HG03354 (cell line): ENCODE results near the gene PTH2R.
A peak's percentile ranks its signal among the peaks of the same experiment; 100 is the strongest.
"Not testable (repeated sequence)": the region's sequence is repeated elsewhere in the genome, so short reads cannot be mapped to it uniquely, and the experiment has no call there.

Experiments used
- ATAC-seq: cut with Tn5 transposase; IDR thresholded peaks from one replicate; pipeline ENCODE4 v1.9.1; 2021; ENCODE audit warnings: mild to moderate bottlenecking; ENCODE audit not compliant: unreplicated experiment, poor library complexity, severe bottlenecking

PTH2R gene

GRCh38 chr2:208481945-208482344 is 75.4 kb downstream of the PTH2R start:
- ATAC-seq, result not testable (repeated sequence)

- ATAC-seq, result not testable (repeated sequence)
These were observed 75.9 kb downstream of the PTH2R start for GRCh38 chr2:208482453-208483015.

DNA sequence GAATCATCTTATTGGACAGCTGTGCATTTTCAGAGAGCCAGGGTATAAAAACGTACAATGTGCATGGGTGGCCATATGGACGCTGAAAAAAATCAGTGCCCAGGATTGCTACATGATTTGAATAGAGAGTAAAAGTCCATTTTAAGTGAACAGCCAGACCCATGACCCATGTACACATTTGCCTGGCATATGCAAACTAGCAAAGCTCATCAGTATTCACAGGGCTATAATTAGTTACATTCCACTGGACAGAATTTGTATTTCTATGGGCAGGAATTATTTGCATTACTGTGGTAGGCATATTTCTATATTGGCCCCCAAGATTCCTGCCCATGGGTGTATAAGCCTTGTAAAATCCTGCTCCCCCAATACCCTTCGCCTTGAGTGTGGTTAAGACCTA is 78.8 kb downstream of the PTH2R start:
- ATAC-seq, result no peak

GRCh38 chr2:208488686-208489564 is 82.3 kb downstream of the PTH2R start:
- no peak for ATAC-seq

DNA sequence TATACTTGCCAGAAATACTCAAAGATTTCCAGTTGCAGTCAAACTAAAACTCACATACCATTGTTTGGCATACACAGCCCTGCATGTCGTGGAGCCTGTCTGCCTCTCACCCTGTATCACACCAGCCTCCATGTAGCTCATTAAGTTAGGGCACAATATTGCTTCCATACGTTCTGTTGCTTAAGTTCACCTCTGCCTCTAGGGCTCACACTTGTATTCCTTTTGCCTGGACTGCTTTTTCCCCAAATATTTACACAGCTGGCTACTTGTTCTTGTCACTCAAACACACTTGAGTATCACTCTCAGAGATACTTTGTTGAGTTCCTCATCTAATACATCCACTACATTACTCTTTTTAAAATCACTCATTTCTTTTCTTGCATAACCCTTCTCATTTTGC is 83.1 kb downstream of the PTH2R start:
- no peak for ATAC-seq

DNA sequence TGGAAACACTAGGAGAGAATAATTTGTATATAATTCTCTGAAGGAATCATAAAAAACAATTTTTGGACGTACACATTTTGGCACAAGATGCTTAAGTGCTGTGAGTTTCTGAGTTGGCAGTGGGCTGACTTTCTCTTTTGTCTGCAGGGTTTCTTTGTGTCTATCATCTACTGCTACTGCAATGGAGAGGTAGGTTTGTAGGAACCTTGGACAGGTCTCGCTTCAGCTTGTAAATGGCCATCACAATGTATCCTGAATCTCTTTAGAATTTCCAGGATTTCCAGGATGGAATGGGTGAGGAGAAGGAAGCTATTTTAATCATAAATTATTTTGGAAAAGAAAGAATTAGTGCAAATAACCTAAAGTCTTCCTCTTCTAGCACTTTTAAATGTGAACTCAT is 83.9 kb downstream of the PTH2R start:
- no peak for ATAC-seq

DNA sequence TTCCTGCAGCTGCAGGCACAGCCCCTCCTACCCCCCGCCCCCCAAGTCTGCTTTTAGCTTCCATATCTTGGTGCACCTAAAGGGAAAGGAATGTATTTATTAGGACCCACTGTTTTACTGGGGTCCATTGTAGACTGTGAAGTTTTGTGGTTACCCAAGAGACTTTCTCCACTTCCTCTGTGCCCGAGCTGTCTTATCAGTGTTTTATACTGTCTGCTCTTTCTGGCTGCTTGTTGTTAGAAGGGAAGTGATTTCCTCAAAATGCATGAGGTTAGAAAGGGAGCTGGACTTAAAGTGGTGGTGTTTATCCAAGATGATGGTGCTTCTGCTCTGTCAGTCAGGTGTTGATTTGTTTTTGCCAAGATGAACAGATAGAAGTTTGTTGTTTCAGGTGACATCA is 85.0 kb downstream of the PTH2R start:
- ATAC-seq, result no peak

GRCh38 chr2:208492069-208492468 is 85.5 kb downstream of the PTH2R start:
- no peak for ATAC-seq

GRCh38 chr2:208493186-208493585 is 86.6 kb downstream of the PTH2R start:
- no peak for ATAC-seq

- no peak for ATAC-seq
These were observed 89.5 kb downstream of the PTH2R start for GRCh38 chr2:208496129-208496528.

DNA sequence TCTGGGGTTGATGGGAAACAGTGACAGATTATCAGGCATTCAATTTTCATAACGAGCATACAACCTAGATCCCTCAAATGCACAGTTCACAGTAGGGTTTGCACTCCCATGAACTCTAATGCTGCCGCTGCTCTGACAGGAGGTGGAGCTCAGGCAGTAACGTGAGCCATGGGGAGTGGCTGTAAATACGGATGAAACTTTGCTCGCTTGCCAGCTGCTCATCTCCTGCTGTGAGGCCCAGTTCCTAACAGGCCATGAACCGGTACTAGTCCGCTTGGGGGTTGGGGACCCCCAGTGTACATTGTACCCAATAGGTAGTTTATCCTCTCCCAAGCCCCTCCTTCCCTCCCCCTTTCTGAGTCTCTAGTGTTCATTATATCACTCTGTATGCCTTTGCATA is 94.6 kb downstream of the PTH2R start:
- no peak for ATAC-seq

DNA sequence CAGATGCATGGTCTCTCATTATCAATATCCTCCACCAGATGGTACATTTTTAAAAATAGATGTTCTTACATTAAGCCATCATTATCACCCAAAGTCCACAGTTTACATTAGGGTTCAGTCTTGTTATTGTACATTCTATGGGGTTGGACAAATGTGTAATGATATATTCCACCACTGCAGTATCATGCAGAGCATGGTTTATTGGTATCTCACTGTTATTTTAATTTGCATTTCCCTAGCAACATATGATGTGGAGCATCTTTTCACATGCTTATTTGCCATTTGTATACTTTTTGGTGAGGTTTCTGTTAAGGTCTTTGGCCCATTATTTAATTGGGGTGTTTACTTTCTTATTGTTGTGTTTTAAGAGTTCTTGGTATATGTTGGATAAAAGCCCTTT is 95.7 kb downstream of the PTH2R start:
- ATAC-seq, result no peak

GRCh38 chr2:208505365-208505764 is 98.8 kb downstream of the PTH2R start:
- ATAC-seq, result not testable (repeated sequence)

DNA sequence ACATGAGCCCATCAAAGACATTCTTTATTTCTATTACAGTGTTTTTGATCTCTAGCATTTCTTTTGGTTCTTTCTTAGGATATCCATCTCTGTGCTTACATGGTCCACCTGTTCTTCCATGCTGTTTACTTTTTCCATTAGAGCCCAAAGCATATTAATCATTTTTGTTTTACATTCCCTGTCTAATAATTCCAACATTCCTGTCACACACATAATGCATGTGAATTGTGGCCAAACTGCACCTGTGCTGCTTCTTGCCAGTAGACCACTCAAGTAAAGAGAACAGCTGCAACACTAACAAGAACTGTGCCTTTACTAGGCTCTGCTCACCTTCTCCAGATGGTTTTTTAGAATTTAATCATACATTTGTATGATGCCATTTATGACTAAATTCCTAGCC is 103.0 kb downstream of the PTH2R start:
- ATAC-seq, result no peak

DNA sequence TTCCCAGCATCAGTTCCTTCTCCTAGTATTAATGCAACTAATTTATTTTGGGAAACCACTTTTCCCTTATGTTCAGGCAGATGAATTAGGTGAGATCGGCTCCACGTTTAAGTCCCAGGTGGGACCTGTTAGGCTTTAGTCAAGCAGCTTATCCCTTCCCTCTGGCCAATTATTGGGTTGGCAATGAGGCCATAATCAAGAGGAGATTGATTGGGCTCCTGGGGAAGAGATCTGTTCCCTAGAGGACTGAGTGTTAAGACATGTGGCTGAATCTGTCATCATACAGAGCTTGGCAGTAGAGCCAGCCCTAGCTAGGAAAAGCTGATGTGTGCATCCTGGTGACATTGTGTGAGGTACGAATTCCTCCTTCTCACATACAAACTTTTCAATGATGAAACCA is 104.4 kb downstream of the PTH2R start:
- no peak for ATAC-seq

DNA sequence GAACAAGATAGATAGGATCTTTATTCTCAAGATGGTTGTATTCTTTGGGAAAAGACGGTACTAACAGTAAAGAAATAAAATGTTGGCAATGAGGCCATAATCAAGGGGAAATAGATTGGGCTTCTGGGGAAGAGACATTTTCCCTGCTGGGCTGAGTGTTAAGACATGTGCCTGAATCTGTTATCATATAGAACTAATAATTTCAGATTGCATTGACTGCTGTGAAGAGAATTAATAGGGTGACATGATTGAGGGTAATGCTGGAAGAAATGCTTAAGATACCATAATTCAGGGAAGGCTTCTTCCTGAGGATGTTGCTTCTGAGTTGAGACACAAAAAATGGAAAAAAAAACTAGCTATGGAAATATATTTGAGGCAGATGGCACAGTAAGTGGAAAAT is 105.0 kb downstream of the PTH2R start:
- no peak for ATAC-seq

DNA sequence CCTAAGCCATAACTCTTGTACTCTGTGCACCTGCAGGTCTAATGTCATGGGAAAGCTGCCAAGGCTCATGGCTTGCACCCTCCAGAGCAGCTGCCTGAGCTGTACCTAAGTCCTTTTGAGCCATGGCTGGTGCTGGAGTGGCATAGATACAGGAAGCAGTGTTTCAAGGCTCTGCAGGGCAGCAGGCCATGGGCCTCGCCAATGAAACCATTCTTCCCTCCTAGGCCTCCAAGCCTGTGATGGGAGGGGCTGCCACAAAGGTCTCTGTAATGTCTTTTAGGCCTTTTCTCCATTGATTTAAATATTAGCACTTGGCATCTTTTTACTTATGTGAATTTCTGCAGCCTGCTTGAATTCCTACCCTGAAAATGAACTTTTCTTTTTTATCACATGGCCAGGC is 108.5 kb downstream of the PTH2R start:
- ATAC-seq, result no peak

- ATAC-seq, result not testable (repeated sequence)
These were observed 116.5 kb downstream of the PTH2R start for GRCh38 chr2:208523069-208523468.

DNA sequence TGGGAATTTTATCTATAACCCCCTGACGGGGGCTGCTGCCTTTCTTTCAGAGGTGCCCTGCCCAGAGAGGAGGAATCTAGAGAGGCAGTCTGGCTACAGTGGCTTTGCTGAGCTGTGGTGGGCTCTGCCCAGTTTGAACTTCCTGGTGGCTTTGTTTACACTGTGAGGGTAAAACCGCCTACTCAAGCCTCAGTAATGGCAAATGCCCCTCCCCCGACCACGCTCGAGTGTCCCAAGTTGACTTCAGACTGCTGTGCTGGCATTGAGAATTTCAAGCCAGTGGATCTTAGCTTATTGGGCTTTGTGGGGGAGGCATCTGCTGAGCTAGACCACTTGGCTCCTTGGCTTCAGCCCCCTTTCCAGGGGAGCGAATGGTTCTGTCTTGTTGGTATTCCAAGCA is 118.6 kb downstream of the PTH2R start:
- not testable (repeated sequence) for ATAC-seq

- no peak for ATAC-seq
These were observed 123.2 kb downstream of the PTH2R start for GRCh38 chr2:208529796-208530195.

GRCh38 chr2:208531361-208531760 is 124.8 kb downstream of the PTH2R start:
- peak; percentile 67 for ATAC-seq
